PC-3 (cell line): ENCODE measurements around the gene GH1. TPM values are rescaled to one million over a fixed set of nuclear protein-coding genes. Genes with fewer than 3 reads are reported as not detected.

Source experiments
- ATAC-seq: fragments of 200-7000 bp; cut with Tn5 transposase; 2 replicates; pipeline ENCODE4 v1.9.1; 2020; ENCODE audit warnings: mild to moderate bottlenecking, moderate library complexity
- BruUV-seq: library from RNA; stranded (reverse); fragments of 400-500 nt; replicated peaks from 2 replicates; lab custom pipeline; 2021; lab: Mats Ljungman, UMichigan
- CTCF ChIA-PET: fragments of 300-600 bp; sonication (Branson Sonifier 250); formaldehyde crosslinking; loops from one replicate; lab custom pipeline; 2022; ENCODE audit warnings: antibody characterized with exemption; lab: Charles Lee
- POLR2A ChIA-PET: fragments of 300-600 bp; sonication (Branson Sonifier 250); formaldehyde crosslinking; loops from one replicate; lab custom pipeline; 2022; ENCODE audit warnings: antibody characterized with exemption; ENCODE audit not compliant: unreplicated experiment; lab: Charles Lee
- DNase-seq: peaks from one replicate; pipeline ENCODE4 v3.0.0-alpha.2; 2015
- H2AFZ ChIP-seq: fragments of 300-600 bp; sonication (generic); 2 replicates; pipeline ENCODE4 v1.6.0; 2016; ENCODE audit warnings: antibody characterized with exemption, low read length
- H3F3A ChIP-seq: fragments of 300-600 bp; sonication (generic); one replicate; pipeline ENCODE4 v1.6.0; 2017; ENCODE audit warnings: antibody characterized with exemption, low read length, control low read depth, mild to moderate bottlenecking; ENCODE audit not compliant: unreplicated experiment
- H3K27ac ChIP-seq: fragments of 300-600 bp; sonication (generic); 2 replicates; pipeline ENCODE4 v1.5.1; 2016; ENCODE audit warnings: mild to moderate bottlenecking, low read length
- H3K27me3 ChIP-seq: fragments of 300-600 bp; sonication (generic); 2 replicates; pipeline ENCODE4 v1.6.1; 2016; ENCODE audit warnings: low read length, mixed read lengths
- H3K36me3 ChIP-seq: fragments of 300-600 bp; sonication (generic); 2 replicates; pipeline ENCODE4 v1.6.1; 2016; ENCODE audit warnings: low read depth, mixed run types, low read length, mixed read lengths
- H3K4me1 ChIP-seq: fragments of 300-600 bp; sonication (generic); 2 replicates; pipeline ENCODE4 v1.5.1; 2016; ENCODE audit warnings: low read length; ENCODE audit not compliant: insufficient read depth
- H3K4me2 ChIP-seq: fragments of 300-600 bp; sonication (generic); 2 replicates; pipeline ENCODE4 v1.6.0; 2016; ENCODE audit warnings: low read length
- H3K4me3 ChIP-seq: fragments of 300-600 bp; sonication (generic); 2 replicates; pipeline ENCODE4 v1.5.1; 2016; ENCODE audit warnings: mild to moderate bottlenecking, low read length, mixed read lengths
- H3K79me2 ChIP-seq: fragments of 300-600 bp; sonication (generic); 2 replicates; pipeline ENCODE4 v1.6.1; 2017; ENCODE audit warnings: low read length, mixed read lengths
- H3K9ac ChIP-seq: fragments of 300-600 bp; sonication (generic); 2 replicates; pipeline ENCODE4 v1.6.0; 2016; ENCODE audit warnings: mild to moderate bottlenecking, low read length
- H3K9me2 ChIP-seq: fragments of 300-600 bp; sonication (generic); replicated peaks from 2 replicates; pipeline ENCODE4 v1.6.1; 2016; ENCODE audit warnings: mixed run types, low read length, mixed read lengths
- H3K9me3 ChIP-seq: fragments of 300-600 bp; sonication (generic); 2 replicates; pipeline ENCODE4 v1.6.1; 2016; ENCODE audit warnings: low read length, mixed read lengths
- H4K20me1 ChIP-seq: fragments of 300-600 bp; sonication (generic); 2 replicates; pipeline ENCODE4 v1.6.1; 2016; ENCODE audit warnings: low read length, mixed read lengths
- EZH2 ChIP-seq: fragments of 300-600 bp; sonication (generic); IDR thresholded peaks from one replicate; pipeline ENCODE4 v1.6.1; 2017; ENCODE audit warnings: antibody characterized with exemption, mild to moderate bottlenecking, low read length; ENCODE audit not compliant: unreplicated experiment
- EZH2phosphoT487 ChIP-seq: fragments of 300-600 bp; sonication (generic); IDR thresholded peaks from 2 replicates; pipeline ENCODE4 v1.6.1; 2018; ENCODE audit warnings: mild to moderate bottlenecking, antibody characterized with exemption, low read length, borderline replicate concordance
- intact Hi-C: fragments of 100-400 bp; cut with micrococcal nuclease; formaldehyde crosslinking; loops from 2 replicates; pipeline ENCODE4 v1.9.0; 2023
- total RNA-seq: library from RNA; depleted of rRNA; stranded (reverse); fragments of >200 nt; gene quantifications from 2 replicates; pipeline ENCODE4 v1.2.3, GENCODE V29; 2014
- TF ChIP-seq, protein P1 (sequence below): fragments of 300-600 bp; sonication (generic); conservative IDR thresholded peaks from 2 replicates; pipeline ENCODE4 v1.5.1; 2017; ENCODE audit warnings: antibody characterized with exemption, low read depth, mild to moderate bottlenecking, low read length

Gene GH1
- total RNA-seq, 1 experiment from 2014 or later, result not detected

DNA sequence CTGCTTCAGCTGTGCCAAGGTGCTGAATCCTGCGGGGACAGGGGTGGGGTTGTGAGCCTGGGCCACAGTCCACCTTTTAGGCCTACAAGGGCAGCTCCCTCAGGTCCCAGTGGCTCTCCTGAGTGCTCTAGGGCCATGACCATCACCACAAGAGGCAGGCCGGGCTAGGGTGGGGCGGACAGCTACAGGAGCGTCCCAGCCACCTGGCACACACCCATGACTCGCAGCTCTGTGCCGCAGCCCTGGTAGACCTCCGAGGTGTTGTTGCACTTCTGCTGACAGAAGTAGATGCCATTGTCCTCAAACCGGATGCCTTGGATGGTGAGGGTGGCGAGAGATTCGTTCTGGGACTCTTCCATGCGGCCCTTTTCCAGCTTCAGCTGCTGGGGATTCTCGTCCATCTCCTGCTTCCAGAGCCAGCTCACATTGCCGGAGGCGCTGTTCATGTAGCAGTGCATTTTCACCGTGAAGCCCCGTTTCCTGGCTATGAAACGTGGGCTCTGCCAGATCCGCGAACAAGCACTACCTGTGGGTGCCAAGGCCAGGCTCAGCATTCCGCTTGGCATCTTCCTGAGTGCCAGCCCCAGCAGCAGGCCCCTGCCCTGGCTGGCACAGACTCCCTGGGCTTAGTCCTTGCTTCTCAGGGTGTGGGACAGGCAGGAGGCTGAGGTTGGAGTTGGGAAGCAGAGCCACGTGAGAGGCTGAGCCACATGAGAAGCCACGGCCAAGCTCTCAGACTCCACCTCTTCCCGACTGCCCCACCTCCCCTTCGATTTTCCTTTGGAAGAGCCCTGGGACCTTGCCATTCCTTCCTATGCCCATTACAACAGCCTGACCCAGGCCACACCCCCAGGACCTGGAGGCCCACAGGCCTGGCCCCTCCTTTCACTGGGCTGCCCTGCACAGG, 11.5 kb upstream of the GH1 start:
- intact Hi-C loops, result no loop called here
- Histone ChIP-seq H3K36me3 (no peaks in the 10 kb centered on the region), H2AFZ (no peak overlapping the region), H3K9me2 (no peaks in the 10 kb centered on the region), H4K20me1 (no peaks in the 10 kb centered on the region), H3K79me2 (no peaks in the 10 kb centered on the region), H3K4me2 (no peak overlapping the region), H3K27me3 (no peaks in the 10 kb centered on the region), H3K27ac (no peak overlapping the region), H3K9me3 (no peaks in the 10 kb centered on the region), H3F3A (no peaks in the 10 kb centered on the region), H3K9ac (no peak overlapping the region), H3K4me3 (no peak overlapping the region), H3K4me1 (no peaks in the 10 kb centered on the region)
- TF ChIP-seq EZH2 (no peak), EZH2phosphoT487 (no peak)
- TF ChIP-seq, protein P1, sequence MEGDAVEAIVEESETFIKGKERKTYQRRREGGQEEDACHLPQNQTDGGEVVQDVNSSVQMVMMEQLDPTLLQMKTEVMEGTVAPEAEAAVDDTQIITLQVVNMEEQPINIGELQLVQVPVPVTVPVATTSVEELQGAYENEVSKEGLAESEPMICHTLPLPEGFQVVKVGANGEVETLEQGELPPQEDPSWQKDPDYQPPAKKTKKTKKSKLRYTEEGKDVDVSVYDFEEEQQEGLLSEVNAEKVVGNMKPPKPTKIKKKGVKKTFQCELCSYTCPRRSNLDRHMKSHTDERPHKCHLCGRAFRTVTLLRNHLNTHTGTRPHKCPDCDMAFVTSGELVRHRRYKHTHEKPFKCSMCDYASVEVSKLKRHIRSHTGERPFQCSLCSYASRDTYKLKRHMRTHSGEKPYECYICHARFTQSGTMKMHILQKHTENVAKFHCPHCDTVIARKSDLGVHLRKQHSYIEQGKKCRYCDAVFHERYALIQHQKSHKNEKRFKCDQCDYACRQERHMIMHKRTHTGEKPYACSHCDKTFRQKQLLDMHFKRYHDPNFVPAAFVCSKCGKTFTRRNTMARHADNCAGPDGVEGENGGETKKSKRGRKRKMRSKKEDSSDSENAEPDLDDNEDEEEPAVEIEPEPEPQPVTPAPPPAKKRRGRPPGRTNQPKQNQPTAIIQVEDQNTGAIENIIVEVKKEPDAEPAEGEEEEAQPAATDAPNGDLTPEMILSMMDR, result no peak
- ATAC-seq (no peak), DNase-seq (no peak)
- POLR2A ChIA-PET, result no interaction called here
- no TSS peak for BruUV-seq
- CTCF ChIA-PET, result interaction anchor here (0.9 kb wide), 1 partner anchor 11 kb away, joined by 3 read pairs; no protein-coding TSS in a partner anchor

DNA sequence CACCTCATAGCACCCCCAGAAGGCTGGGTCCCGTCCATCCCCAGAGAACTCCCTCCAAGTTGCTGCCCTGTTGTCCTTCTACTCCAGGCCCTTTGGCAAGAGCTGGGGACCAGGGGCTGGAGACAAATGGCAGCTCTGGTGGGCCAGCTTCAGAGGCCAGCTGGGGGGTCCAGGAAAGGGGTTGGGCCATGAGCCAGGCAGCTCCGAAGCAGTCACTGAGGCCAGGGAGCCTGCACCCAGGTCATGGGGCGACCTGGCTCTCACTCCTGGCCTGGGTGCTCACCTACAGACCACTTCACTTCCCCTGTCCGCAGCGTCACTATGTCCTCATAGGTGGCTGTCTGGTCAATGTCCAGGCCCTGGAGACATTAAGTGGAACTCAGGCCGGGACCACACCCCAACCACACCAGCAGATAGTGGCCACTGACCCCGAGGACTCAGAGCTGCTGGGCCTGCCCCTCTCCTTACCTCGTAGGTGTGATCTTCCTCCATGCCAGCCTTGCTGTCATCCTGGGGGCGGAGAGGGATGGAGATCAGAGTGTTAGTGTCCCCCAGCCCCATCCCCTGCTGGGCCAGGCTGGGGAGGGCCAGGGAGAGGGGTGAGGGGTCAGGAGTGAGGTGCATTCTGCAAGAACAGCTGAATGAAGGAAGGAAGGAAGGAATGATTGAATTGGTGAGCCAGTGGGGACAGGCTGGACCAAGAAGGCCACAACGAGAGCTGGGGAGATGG, 10.5 kb upstream of the GH1 start:
- Histone ChIP-seq H3K27ac (no peak overlapping the region), H3F3A (no peaks in the 10 kb centered on the region), H3K27me3 (no peaks in the 10 kb centered on the region), H3K9me3 (no peaks in the 10 kb centered on the region), H3K9me2 (no peaks in the 10 kb centered on the region), H3K36me3 (no peaks in the 10 kb centered on the region), H3K4me3 (no peak overlapping the region), H3K79me2 (no peaks in the 10 kb centered on the region), H2AFZ (no peak overlapping the region), H3K4me1 (no peaks in the 10 kb centered on the region), H3K9ac (no peak overlapping the region), H4K20me1 (no peaks in the 10 kb centered on the region), H3K4me2 (no peak overlapping the region)
- CTCF ChIA-PET, result interaction anchor here (0.9 kb wide), 1 partner anchor 10 kb away, joined by 3 read pairs; no protein-coding TSS in a partner anchor
- TF ChIP-seq EZH2phosphoT487 (no peak), EZH2 (no peak)
- TF ChIP-seq, protein P1, result no peak
- DNase-seq (no peak), ATAC-seq (no peak)
- BruUV-seq, result no TSS peak
- POLR2A ChIA-PET, result no interaction called here
- intact Hi-C loops, result no loop called here
